Mesendoderm (in vitro differentiated cells): ENCODE data around the gene CFL1.

Experiments
- DNase-seq: peaks from one replicate; pipeline ENCODE4 v3.0.0; 2013
- H2AK5ac ChIP-seq: 2 replicates; pipeline ENCODE4 v1.6.1; 2013; ENCODE audit warnings: low read length, inconsistent platforms
- H2BK120ac ChIP-seq: 2 replicates; pipeline ENCODE4 v1.6.1; 2013; ENCODE audit warnings: low read depth, mild to moderate bottlenecking, low read length, moderate library complexity, mixed read lengths
- H2BK15ac ChIP-seq: replicated peaks from 2 replicates; pipeline ENCODE4 v1.6.1; 2013; ENCODE audit warnings: low read depth, mild to moderate bottlenecking, moderate library complexity
- H2BK5ac ChIP-seq: 2 replicates; pipeline ENCODE4 v1.6.1; 2013; ENCODE audit warnings: low read length, inconsistent platforms
- H3K18ac ChIP-seq: 2 replicates; pipeline ENCODE4 v1.6.1; 2013; ENCODE audit warnings: mild to moderate bottlenecking, low read length, mixed read lengths
- H3K23ac ChIP-seq: one replicate; pipeline ENCODE4 v1.6.1; 2013; ENCODE audit warnings: low read length
- H3K27ac ChIP-seq: 2 replicates; pipeline ENCODE4 v1.5.1; 2013; ENCODE audit warnings: low read depth, mild to moderate bottlenecking, inconsistent platforms, low read length, moderate library complexity
- H3K27me3 ChIP-seq: 2 replicates; pipeline ENCODE4 v1.6.1; 2013; ENCODE audit warnings: low read length, control low read depth, mild to moderate bottlenecking, inconsistent platforms; ENCODE audit not compliant: insufficient read depth, poor library complexity
- H3K36me3 ChIP-seq: 2 replicates; pipeline ENCODE4 v1.6.1; 2013; ENCODE audit warnings: low read length, inconsistent platforms; ENCODE audit not compliant: control insufficient read depth, insufficient read depth
- H3K4ac ChIP-seq: one replicate; pipeline ENCODE4 v1.6.1; 2013; ENCODE audit warnings: low read depth, mild to moderate bottlenecking, low read length, moderate library complexity
- H3K4me1 ChIP-seq: 2 replicates; pipeline ENCODE4 v1.6.1; 2013; ENCODE audit warnings: low read depth, low read length, inconsistent platforms; ENCODE audit not compliant: control insufficient read depth
- H3K4me2 ChIP-seq: 2 replicates; pipeline ENCODE4 v1.6.1; 2013; ENCODE audit warnings: low read length
- H3K4me3 ChIP-seq: 2 replicates; pipeline ENCODE4 v1.5.1; 2013; ENCODE audit warnings: mild to moderate bottlenecking, low read length
- H3K56ac ChIP-seq: one replicate; pipeline ENCODE4 v1.6.1; 2013; ENCODE audit warnings: low read length
- H3K79me1 ChIP-seq: 2 replicates; pipeline ENCODE4 v1.6.1; 2013; ENCODE audit warnings: low read length, inconsistent platforms
- H3K79me2 ChIP-seq: 2 replicates; pipeline ENCODE4 v1.6.1; 2013; ENCODE audit warnings: mild to moderate bottlenecking, low read length; ENCODE audit not compliant: control insufficient read depth, insufficient read depth
- H3K9ac ChIP-seq: 2 replicates; pipeline ENCODE4 v1.6.1; 2013; ENCODE audit warnings: low read length, inconsistent platforms
- H4K5ac ChIP-seq: one replicate; pipeline ENCODE4 v1.6.1; 2013; ENCODE audit warnings: low read length
- H4K8ac ChIP-seq: one replicate; pipeline ENCODE4 v1.6.1; 2013; ENCODE audit warnings: low read depth, mild to moderate bottlenecking, control low read depth, low read length, moderate library complexity
- WGBS: extraction: QIAGEN DNeasy Blood & Tissue Kit; methylation state at CpG from one replicate; pipeline ENCODE4 v1.1.7; 2013; ENCODE audit warnings: low lambda C conversion rate, missing lambda C conversion rate; ENCODE audit not compliant: insufficient coverage; ENCODE audit errors: extremely low coverage; 5-methylcytosine and 5-hydroxymethylcytosine counted together

Gene CFL1

GRCh38 chr11:65863889-65864705, 6.1 kb upstream of the CFL1 start:
- Histone ChIP-seq H3K4ac (no peak overlapping the region), H2BK5ac (no peak overlapping the region), H3K4me2 (no peak overlapping the region), H4K8ac (no peak overlapping the region), H2BK120ac (no peak overlapping the region), H3K56ac (no peak overlapping the region), H4K5ac (no peak overlapping the region), H3K27me3 (no peaks in the 10 kb centered on the region), H3K79me1 (peaks cover 16% of the 10 kb centered on the region), H3K36me3 (peaks cover 10% of the 10 kb centered on the region), H2BK15ac (no peak overlapping the region), H3K9ac (no peak overlapping the region), H3K79me2 (peaks cover 9% of the 10 kb centered on the region), H3K23ac (no peak overlapping the region), H3K18ac (no peak overlapping the region), H3K4me1 (no peaks in the 10 kb centered on the region), H2AK5ac (no peak overlapping the region), H3K27ac (no peak overlapping the region), H3K4me3 (no peak overlapping the region)
- no CpG with 5 or more reads among the region's 12 CpGs for WGBS
- DNase-seq: no peak

- H3K4me1 ChIP-seq: no peaks in the 10 kb centered on the region
- H3K9ac ChIP-seq: no peak overlapping the region
- no peak overlapping the region for H3K23ac ChIP-seq
- H4K8ac ChIP-seq: no peak overlapping the region
- peak overlapping the region; percentile 3 for H3K56ac ChIP-seq
- no peak overlapping the region for H3K18ac ChIP-seq
- no peaks in the 10 kb centered on the region for H3K27me3 ChIP-seq
- peaks cover 16% of the 10 kb centered on the region for H3K79me1 ChIP-seq
- H3K79me2 ChIP-seq: peaks cover 9% of the 10 kb centered on the region
- no peak overlapping the region for H2BK15ac ChIP-seq
- no peak overlapping the region for H2AK5ac ChIP-seq
- no peak overlapping the region for H2BK5ac ChIP-seq
- no peak overlapping the region for H4K5ac ChIP-seq
- H3K36me3 ChIP-seq: peaks cover 10% of the 10 kb centered on the region
- no CpG with 5 or more reads among the region's 24 CpGs for WGBS
- DNase-seq: no peak
- H3K4me3 ChIP-seq: no peak overlapping the region
- no peak overlapping the region for H3K27ac ChIP-seq
- H3K4ac ChIP-seq: no peak overlapping the region
- no peak overlapping the region for H2BK120ac ChIP-seq
- H3K4me2 ChIP-seq: no peak overlapping the region
Observed at GRCh38 chr11:65862941-65863888, 5.2 kb upstream of the CFL1 start.

- H2BK120ac ChIP-seq: no peak overlapping the region
- H3K4ac ChIP-seq: no peak overlapping the region
- no peak for DNase-seq
- H3K79me1 ChIP-seq: peaks cover 16% of the 10 kb centered on the region
- H2BK15ac ChIP-seq: no peak overlapping the region
- H3K36me3 ChIP-seq: peaks cover 10% of the 10 kb centered on the region
- H3K4me1 ChIP-seq: no peaks in the 10 kb centered on the region
- H3K56ac ChIP-seq: peak overlapping the region; percentile 95
- H3K4me2 ChIP-seq: no peak overlapping the region
- H3K9ac ChIP-seq: no peak overlapping the region
- no peaks in the 10 kb centered on the region for H3K27me3 ChIP-seq
- no peak overlapping the region for H4K8ac ChIP-seq
- H3K79me2 ChIP-seq: peaks cover 15% of the 10 kb centered on the region
- H3K27ac ChIP-seq: no peak overlapping the region
- H4K5ac ChIP-seq: no peak overlapping the region
- H2AK5ac ChIP-seq: no peak overlapping the region
- H3K18ac ChIP-seq: no peak overlapping the region
- H2BK5ac ChIP-seq: no peak overlapping the region
- H3K23ac ChIP-seq: no peak overlapping the region
- WGBS: no CpG with 5 or more reads among the region's 5 CpGs
- no peak overlapping the region for H3K4me3 ChIP-seq
Observed at GRCh38 chr11:65862191-65862735, 4.3 kb upstream of the CFL1 start.

DNA sequence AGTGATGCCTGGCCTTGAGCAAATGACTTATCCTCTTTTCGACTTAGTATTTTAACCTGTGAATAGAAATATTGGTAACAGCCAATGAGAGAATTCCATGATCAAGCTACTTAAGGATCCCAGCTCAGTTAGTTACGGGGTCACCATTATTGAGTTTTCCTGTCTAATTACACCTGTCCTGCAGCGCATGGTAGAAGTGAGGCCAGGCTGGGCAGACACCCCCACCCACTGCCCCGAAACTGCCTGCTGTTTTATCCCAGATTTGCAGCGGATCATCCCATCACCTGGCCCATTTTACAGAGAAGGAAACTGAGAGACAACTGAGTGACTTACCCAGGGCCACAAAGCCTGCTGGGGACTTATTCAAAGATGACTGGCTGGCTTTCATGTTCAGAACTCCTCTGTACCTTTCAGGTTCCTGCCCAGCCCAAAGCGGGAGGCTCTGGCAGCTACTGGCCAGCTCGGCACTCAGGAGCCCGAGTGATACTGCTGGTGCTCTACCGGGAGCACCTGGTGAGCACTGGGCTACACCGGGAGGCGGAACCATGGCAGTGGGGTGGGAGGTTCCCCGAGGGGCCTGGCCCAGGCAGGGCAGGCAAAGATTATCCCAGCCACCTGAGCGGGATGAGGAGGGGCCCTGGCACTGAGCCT, 3.7 kb upstream of the CFL1 start:
- H3K4me2 ChIP-seq: peak overlapping the region; percentile 97
- peaks cover 21% of the 10 kb centered on the region for H3K79me2 ChIP-seq
- H2BK15ac ChIP-seq: no peak overlapping the region
- no peak overlapping the region for H4K5ac ChIP-seq
- no peak overlapping the region for H3K27ac ChIP-seq
- peak overlapping the region; percentile 95 for H3K56ac ChIP-seq
- peak overlapping the region; percentile 65 for H3K4me3 ChIP-seq
- H2AK5ac ChIP-seq: no peak overlapping the region
- H4K8ac ChIP-seq: no peak overlapping the region
- H3K18ac ChIP-seq: no peak overlapping the region
- no peaks in the 10 kb centered on the region for H3K4me1 ChIP-seq
- no peak overlapping the region for H2BK5ac ChIP-seq
- no peak overlapping the region for H3K23ac ChIP-seq
- peaks cover 10% of the 10 kb centered on the region for H3K36me3 ChIP-seq
- DNase-seq: no peak
- H3K79me1 ChIP-seq: peaks cover 16% of the 10 kb centered on the region
- no CpG with 5 or more reads among the region's 13 CpGs for WGBS
- H3K27me3 ChIP-seq: no peaks in the 10 kb centered on the region
- H2BK120ac ChIP-seq: no peak overlapping the region
- peak overlapping the region; percentile 83 for H3K9ac ChIP-seq
- no peak overlapping the region for H3K4ac ChIP-seq

DNA sequence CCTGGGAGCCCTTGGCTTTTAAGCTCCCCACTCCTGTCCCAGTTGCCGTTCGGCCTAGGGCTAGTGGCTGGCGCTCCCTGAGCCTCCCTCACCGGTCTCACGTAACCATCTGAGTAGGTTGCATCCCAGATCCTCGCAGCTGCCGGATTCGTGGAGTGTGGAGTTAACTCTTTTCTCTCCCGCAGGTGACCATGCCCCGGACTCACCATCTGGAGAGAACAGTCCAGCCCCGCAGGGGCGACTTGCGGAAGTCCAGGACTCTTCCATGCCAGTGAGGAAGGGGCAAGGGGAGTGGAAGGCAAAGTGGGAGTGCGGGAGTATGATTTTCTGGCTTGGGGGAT, 3.2 kb upstream of the CFL1 start:
- peaks cover 18% of the 10 kb centered on the region for H3K79me1 ChIP-seq
- peak overlapping the region; percentile 89 for H3K23ac ChIP-seq
- peaks cover 2% of the 10 kb centered on the region for H3K4me1 ChIP-seq
- no peak overlapping the region for H4K8ac ChIP-seq
- peak overlapping the region; percentile 97 for H3K4me2 ChIP-seq
- H3K56ac ChIP-seq: peak overlapping the region; percentile 95
- DNase-seq: no peak
- no peak overlapping the region for H2BK120ac ChIP-seq
- peak overlapping the region; percentile 87 for H3K27ac ChIP-seq
- peak overlapping the region; percentile 44 for H3K18ac ChIP-seq
- H3K4ac ChIP-seq: peak overlapping the region; percentile 74
- H3K27me3 ChIP-seq: no peaks in the 10 kb centered on the region
- H3K36me3 ChIP-seq: peaks cover 11% of the 10 kb centered on the region
- WGBS: no CpG with 5 or more reads among the region's 14 CpGs
- H3K9ac ChIP-seq: peak overlapping the region; percentile 83
- H2AK5ac ChIP-seq: peak overlapping the region; percentile 78
- peak overlapping the region; percentile 65 for H3K4me3 ChIP-seq
- H3K79me2 ChIP-seq: peaks cover 26% of the 10 kb centered on the region
- peak overlapping the region; percentile 21 for H2BK5ac ChIP-seq
- H4K5ac ChIP-seq: no peak overlapping the region
- H2BK15ac ChIP-seq: no peak overlapping the region
